Amniotic epithelial cell (primary cell): ENCODE measurements around the gene EPB41L1.

Source experiments
- DNase-seq: peaks from one replicate; pipeline ENCODE4 v3.0.0-alpha.2; 2010; ENCODE audit warnings: low read depth

Gene EPB41L1

GRCh38 chr20:36154700-36155628 is at the start of gene EPB41L1:
TSS of gene EPB41L1 (plus strand) at chr20:36154740. CDS start at chr20:36173778, 19,038 bp downstream.
- no peak for DNase-seq

- DNase-seq, result no peak
Observed at GRCh38 chr20:36104856-36105255, 49.7 kb upstream of the EPB41L1 start.

GRCh38 chr20:36105711-36106226 is 48.8 kb upstream of the EPB41L1 start:
- DNase-seq, result no peak

- DNase-seq, result no peak
Observed at GRCh38 chr20:36106606-36107005, 47.9 kb upstream of the EPB41L1 start.

- DNase-seq, result no peak
Observed at GRCh38 chr20:36107881-36108280, 46.7 kb upstream of the EPB41L1 start.

GRCh38 chr20:36109251-36109947 is 45.1 kb upstream of the EPB41L1 start:
- DNase-seq, result peak; percentile 35

GRCh38 chr20:36110994-36111393 is 43.5 kb upstream of the EPB41L1 start:
- DNase-seq, result no peak

- DNase-seq, result no peak
Observed at GRCh38 chr20:36112112-36112511, 42.4 kb upstream of the EPB41L1 start.

- DNase-seq, result no peak
Observed at GRCh38 chr20:36113036-36113435, 41.5 kb upstream of the EPB41L1 start.

GRCh38 chr20:36113566-36114250 is 40.8 kb upstream of the EPB41L1 start:
- no peak for DNase-seq

- no peak for DNase-seq
Observed at GRCh38 chr20:36114707-36115106, 39.8 kb upstream of the EPB41L1 start.

- DNase-seq, result no peak
Observed at GRCh38 chr20:36115925-36116324, 38.6 kb upstream of the EPB41L1 start.

GRCh38 chr20:36116807-36117441 is 37.6 kb upstream of the EPB41L1 start:
- peak; percentile 57 for DNase-seq

GRCh38 chr20:36117638-36118037 is 36.9 kb upstream of the EPB41L1 start:
- DNase-seq, result no peak

- no peak for DNase-seq
Observed at GRCh38 chr20:36118371-36118770, 36.2 kb upstream of the EPB41L1 start.

- DNase-seq, result no peak
Observed at GRCh38 chr20:36119537-36119936, 35.0 kb upstream of the EPB41L1 start.

- DNase-seq, result no peak
Observed at GRCh38 chr20:36120241-36120640, 34.3 kb upstream of the EPB41L1 start.

GRCh38 chr20:36120991-36121390 is 33.5 kb upstream of the EPB41L1 start:
- no peak for DNase-seq

- DNase-seq, result no peak
Observed at GRCh38 chr20:36121981-36122930, 32.3 kb upstream of the EPB41L1 start.

GRCh38 chr20:36122931-36123288 is 31.6 kb upstream of the EPB41L1 start:
- no peak for DNase-seq

- DNase-seq, result no peak
Observed at GRCh38 chr20:36125097-36125496, 29.4 kb upstream of the EPB41L1 start.
